ENCODE data around the gene PAF1.

The PAF1 gene

DNA sequence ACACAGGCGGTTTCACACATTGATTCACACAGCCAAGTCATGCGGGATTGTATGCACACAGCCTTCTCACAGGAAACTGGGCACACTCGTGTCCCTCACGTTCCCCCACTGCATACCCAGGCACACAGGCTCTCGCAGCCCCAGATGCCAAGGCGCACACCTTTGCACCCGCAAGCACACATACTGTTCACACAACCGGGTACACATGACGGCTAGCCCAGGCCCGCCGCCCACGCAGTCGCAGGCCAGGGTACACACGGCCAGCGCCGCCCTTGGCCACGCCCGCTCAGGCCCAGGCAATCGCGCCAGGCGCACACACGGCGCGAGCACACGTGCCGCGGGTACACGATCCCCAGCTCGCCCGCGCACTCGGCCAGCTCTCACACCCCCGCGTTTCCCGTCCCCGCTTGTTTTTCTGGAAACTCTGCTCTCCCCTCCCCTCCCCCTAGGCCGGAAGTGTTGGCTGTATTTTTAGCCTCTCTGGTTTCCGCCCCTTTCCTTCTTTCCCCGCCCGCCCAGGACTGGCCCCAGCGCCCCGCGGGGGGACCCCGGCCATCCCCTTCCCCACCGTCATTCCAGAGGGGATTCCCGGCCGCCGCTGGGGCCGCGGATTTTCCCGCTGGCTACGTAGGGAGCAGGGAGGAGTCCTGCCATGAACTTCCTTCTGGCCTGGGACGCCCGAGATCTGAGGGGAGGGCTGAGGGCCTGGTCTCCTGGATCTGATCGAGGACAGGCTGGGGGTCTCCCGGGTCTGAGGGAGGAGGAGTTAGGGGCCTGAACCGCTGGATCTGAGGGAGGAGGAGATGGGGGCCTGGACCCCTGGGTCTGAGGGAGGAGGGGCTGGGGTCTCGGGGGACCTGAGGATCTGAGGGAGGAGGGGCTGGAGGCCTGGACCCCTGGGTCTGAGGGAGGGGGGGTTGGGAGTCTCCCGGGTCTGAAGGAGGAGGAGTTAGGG is 11.7 kb upstream of the PAF1 start:
- Histone ChIP-seq H3K9ac (ENCODE audit: low read length) (peak overlapping the region; percentile 86), H3K4me3 (ENCODE audit: low read depth in 1 of 2, low read length in 2 of 2) (peak overlapping the region; percentile 42 to 73), H3K27me3 (ENCODE audit: control insufficient read depth in 1 of 2, insufficient read depth in 2 of 2, low read length in 2 of 2) (no peaks in the 10 kb centered on the region), H3K9me3 (ENCODE audit: low read length) (no peaks in the 10 kb centered on the region), H3K27ac (ENCODE audit: low read depth, low read length) (peak overlapping the region; percentile 99), H3K36me3 (ENCODE audit: insufficient read depth, low read length) (peaks cover 4% of the 10 kb centered on the region), H3K4me1 (ENCODE audit: insufficient read depth, low read length) (peaks cover 43% of the 10 kb centered on the region)

DNA sequence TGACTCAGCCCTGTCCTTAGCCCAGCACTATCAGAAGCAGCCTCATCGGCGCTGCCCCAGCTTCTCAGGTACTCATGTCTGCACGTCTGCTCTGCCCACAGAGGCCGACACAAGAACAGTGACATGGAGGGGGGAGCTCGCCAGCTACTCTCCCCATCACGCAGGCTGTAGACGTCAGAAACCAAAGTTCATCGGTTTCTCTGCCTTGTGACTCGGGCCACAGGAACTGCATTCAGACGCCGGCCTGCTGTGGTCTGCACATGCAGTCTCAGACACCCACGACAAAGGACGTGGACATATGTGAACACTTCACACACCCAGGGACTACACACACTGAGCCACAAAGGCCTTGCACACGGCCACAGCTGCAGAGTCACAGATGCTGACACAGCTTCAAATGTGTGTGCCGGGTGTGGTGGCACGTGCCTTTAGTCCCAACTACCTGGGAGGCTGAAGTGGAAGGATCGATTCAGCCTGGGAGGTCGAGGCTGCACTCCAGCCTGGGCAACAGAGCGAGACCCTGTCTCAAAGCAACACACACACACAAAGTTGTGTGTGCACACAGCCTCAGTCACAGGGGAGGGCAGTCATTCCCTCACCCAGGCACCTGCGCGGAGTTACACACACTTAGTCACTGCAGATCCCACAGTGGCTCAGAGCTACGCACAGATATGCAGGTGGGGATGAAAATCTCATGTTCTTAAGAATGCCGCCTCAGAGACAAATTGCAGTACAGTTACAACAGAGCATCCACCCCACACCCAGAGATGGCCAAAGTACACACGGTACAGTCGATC is 10.8 kb upstream of the PAF1 start:
- H3K4me3 ChIP-seq (ENCODE audit: low read depth in 1 of 2, low read length in 2 of 2) = peak overlapping the region in 1 of 2 donors; percentile 39
- H3K36me3 ChIP-seq (ENCODE audit: insufficient read depth, low read length) = no peaks in the 10 kb centered on the region
- peak overlapping the region; percentile 99 for H3K27ac ChIP-seq (ENCODE audit: low read depth, low read length)
- H3K9ac ChIP-seq (ENCODE audit: low read length) = peak overlapping the region; percentile 30
- no peaks in the 10 kb centered on the region for H3K27me3 ChIP-seq (ENCODE audit: control insufficient read depth in 1 of 2, insufficient read depth in 2 of 2, low read length in 2 of 2)
- H3K4me1 ChIP-seq (ENCODE audit: insufficient read depth, low read length) = peaks cover 50% of the 10 kb centered on the region
- no peaks in the 10 kb centered on the region for H3K9me3 ChIP-seq (ENCODE audit: low read length)

DNA sequence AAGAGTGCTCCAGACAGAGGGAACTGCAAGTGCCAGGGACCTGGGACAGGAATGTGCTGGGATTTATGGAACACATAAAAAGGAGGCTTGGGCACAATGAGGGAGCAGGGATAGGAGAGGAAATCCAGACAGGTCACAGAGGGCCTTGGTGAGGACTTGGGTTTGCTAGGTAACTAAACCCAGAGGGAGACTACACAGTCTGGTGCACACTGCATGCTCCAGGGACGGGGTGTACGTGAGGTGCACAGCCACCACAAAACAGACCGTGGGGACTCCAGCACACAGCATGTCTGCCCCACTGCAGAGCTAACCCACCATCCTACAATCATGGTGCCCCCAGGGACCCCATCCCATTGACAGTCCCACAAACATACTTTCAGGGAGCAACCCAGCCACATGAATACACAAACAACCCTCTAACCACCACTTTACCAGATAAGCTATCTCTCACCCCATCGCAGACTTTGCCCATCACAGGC is 10.2 kb upstream of the PAF1 start:
- H3K36me3 ChIP-seq (ENCODE audit: insufficient read depth, low read length) = no peaks in the 10 kb centered on the region
- no peaks in the 10 kb centered on the region for H3K9me3 ChIP-seq (ENCODE audit: low read length)
- peaks cover 47% of the 10 kb centered on the region for H3K4me1 ChIP-seq (ENCODE audit: insufficient read depth, low read length)
- peak overlapping the region; percentile 99 for H3K27ac ChIP-seq (ENCODE audit: low read depth, low read length)
- H3K9ac ChIP-seq (ENCODE audit: low read length) = no peak overlapping the region
- H3K4me3 ChIP-seq (ENCODE audit: low read depth in 1 of 2, low read length in 2 of 2) = no peak overlapping the region
- H3K27me3 ChIP-seq (ENCODE audit: control insufficient read depth in 1 of 2, insufficient read depth in 2 of 2, low read length in 2 of 2) = no peaks in the 10 kb centered on the region

DNA sequence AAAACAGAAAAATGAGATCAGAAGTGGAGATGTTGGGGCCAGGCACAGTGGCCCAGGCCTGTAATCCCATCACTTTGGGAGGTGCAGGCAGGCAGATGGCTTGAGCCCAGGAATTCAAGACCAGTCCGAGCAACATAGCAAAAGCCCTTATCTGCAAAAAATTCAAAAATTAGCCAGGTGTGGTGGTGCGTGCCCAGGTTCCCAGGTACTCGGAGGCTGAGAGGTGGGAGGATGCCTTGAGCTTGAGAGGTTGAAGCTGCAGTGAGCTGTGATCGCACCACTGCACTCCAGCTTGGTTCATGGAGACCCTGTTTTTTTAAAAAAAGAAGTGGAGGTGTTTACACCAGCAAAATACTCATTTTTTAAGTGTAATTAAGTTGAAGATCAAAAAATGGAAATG is 9.2 kb upstream of the PAF1 start:
- H3K4me1 ChIP-seq (ENCODE audit: insufficient read depth, low read length) = peaks cover 40% of the 10 kb centered on the region

DNA sequence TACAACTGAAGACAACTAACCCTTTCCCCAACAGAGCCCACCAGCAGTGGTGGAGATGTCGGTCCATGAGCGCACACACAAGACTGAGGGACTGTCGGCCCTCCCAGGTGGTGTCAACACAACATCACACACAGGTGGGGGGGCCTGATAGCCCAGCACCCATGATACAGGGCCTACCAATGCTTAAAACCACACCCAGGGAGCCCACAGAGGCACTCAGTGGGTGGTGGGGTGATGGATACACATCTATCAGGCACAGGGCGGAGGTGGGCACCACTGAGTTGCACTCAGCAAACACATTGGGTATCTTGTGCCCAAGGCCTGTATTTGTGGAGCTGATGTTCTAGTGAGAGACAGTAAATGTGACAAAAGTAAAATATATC is 8.8 kb upstream of the PAF1 start:
- H3K4me1 ChIP-seq (ENCODE audit: insufficient read depth, low read length) = peaks cover 40% of the 10 kb centered on the region
- H3K27ac ChIP-seq (ENCODE audit: low read depth, low read length) = no peak overlapping the region
- H3K9ac ChIP-seq (ENCODE audit: low read length) = no peak overlapping the region
- no peak overlapping the region for H3K4me3 ChIP-seq (ENCODE audit: low read depth in 1 of 2, low read length in 2 of 2)
- H3K27me3 ChIP-seq (ENCODE audit: control insufficient read depth in 1 of 2, insufficient read depth in 2 of 2, low read length in 2 of 2) = no peaks in the 10 kb centered on the region
- no peaks in the 10 kb centered on the region for H3K9me3 ChIP-seq (ENCODE audit: low read length)
- peaks cover 7% of the 10 kb centered on the region for H3K36me3 ChIP-seq (ENCODE audit: insufficient read depth, low read length)

More for the DNA sequence above, 9.2 kb upstream of the PAF1 start:
- Histone ChIP-seq H3K9ac (ENCODE audit: low read length) (no peak overlapping the region), H3K36me3 (ENCODE audit: insufficient read depth, low read length) (peaks cover 4% of the 10 kb centered on the region), H3K4me3 (ENCODE audit: low read depth in 1 of 2, low read length in 2 of 2) (no peak overlapping the region), H3K27me3 (ENCODE audit: control insufficient read depth in 1 of 2, insufficient read depth in 2 of 2, low read length in 2 of 2) (no peaks in the 10 kb centered on the region), H3K27ac (ENCODE audit: low read depth, low read length) (no peak overlapping the region), H3K9me3 (ENCODE audit: low read length) (no peaks in the 10 kb centered on the region)

DNA sequence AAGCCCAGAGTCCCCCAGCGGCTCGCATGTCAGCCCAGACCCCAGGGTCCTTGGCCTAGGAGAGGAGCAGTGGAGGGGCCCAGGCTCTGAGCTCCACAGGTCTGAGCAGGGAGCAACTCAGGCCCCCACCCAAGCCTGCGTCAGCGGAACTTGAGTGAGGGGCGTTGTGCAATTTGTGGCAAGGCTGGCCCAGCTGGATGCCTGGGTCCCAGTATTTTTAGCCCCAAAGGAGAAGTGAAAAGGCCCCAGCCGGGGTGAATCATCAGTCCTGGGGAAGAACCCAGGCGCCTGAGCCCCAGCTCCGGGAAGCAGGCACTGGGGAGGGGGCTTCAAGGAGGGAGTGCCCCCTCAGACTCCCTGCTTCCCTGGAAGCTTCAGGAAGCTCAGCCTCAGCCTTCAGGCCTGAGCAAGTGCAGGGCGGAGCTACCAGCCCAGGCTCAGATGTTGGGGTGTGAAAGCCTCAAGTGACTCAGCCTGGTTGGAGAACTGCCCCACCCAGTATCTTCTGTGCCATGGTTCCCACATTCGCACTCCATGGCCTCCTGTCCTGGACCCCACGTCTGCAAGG is 7.5 kb upstream of the PAF1 start:
- Histone ChIP-seq H3K9ac (ENCODE audit: low read length) (peak overlapping the region; percentile 34), H3K4me1 (ENCODE audit: insufficient read depth, low read length) (peaks cover 36% of the 10 kb centered on the region), H3K27ac (ENCODE audit: low read depth, low read length) (peak overlapping the region; percentile 64), H3K9me3 (ENCODE audit: low read length) (no peaks in the 10 kb centered on the region), H3K4me3 (ENCODE audit: low read depth in 1 of 2, low read length in 2 of 2) (no peak overlapping the region), H3K27me3 (ENCODE audit: control insufficient read depth in 1 of 2, insufficient read depth in 2 of 2, low read length in 2 of 2) (no peaks in the 10 kb centered on the region), H3K36me3 (ENCODE audit: insufficient read depth, low read length) (peaks cover 16% of the 10 kb centered on the region)

DNA sequence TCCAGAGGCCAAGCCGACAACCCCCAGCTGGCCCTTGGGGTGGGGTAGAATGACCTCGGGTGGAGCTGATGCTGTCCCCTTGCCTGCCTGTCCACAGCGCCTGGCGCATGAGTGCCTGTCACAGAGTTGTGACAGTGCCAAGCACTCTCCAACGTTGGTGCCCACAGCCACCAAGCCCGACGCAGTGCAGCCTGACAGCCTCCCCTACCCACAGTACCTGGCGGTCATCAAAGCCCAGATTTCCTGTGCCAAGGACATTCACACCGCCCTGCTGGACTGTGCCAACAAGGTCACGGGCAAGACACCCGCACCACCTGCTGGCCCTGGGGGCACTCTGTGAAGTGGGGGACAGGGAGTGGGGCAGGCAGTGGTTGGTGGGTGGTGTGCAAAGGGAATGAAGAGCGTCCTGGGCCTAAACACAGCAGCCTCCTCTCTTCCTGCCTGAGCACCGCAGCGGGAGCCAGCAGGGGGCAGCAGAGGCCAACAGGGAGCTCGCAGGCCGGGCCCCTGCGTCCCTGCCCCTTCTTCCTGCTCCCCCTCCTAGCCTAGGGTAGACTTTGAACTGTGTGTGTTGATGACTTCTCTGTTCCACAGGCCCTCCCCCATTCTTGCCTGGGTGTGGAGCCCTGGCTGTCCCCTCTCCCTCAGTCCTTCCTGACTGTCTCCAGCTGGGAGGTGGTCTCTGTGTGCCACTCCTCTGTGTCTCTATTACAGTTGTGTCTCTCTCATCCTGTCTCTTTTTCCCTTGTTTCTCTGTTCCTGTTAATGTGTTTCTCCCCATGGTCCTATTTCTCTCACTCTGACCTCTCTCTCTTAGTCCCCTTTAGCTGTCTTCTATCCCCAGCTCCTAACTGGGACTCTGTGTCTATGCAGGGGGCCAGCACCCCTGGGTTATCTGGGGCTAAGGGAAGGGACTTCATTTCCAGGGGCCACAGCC is 6.7 kb upstream of the PAF1 start:
- Histone ChIP-seq H3K27me3 (ENCODE audit: control insufficient read depth in 1 of 2, insufficient read depth in 2 of 2, low read length in 2 of 2) (no peaks in the 10 kb centered on the region), H3K4me1 (ENCODE audit: insufficient read depth, low read length) (peaks cover 36% of the 10 kb centered on the region), H3K27ac (ENCODE audit: low read depth, low read length) (peak overlapping the region; percentile 64), H3K9me3 (ENCODE audit: low read length) (no peaks in the 10 kb centered on the region), H3K4me3 (ENCODE audit: low read depth in 1 of 2, low read length in 2 of 2) (no peak overlapping the region), H3K9ac (ENCODE audit: low read length) (peak overlapping the region; percentile 34), H3K36me3 (ENCODE audit: insufficient read depth, low read length) (peaks cover 19% of the 10 kb centered on the region)

DNA sequence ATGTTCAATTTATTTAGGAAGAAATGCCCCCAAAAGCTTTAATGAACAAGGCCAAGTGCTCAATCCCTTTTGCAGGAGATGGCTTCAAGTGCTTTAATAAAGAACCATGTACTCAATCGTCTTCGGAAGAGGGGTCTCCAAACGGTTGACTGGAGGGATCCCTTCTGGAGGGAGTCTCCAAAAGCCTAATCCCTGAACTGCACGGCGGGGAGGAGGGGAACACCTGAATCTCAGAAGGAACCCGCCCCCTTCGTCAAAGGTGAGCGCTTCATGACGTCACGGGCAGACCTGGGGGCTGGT is 505 bp downstream of the PAF1 start:
- H3K27me3 ChIP-seq (ENCODE audit: control insufficient read depth in 1 of 2, insufficient read depth in 2 of 2, low read length in 2 of 2) = no peaks in the 10 kb centered on the region
- H3K9me3 ChIP-seq (ENCODE audit: low read length) = no peaks in the 10 kb centered on the region
- H3K9ac ChIP-seq (ENCODE audit: low read length) = peak overlapping the region; percentile 83
- peak overlapping the region; percentile 81 to 95 for H3K4me3 ChIP-seq (ENCODE audit: low read depth in 1 of 2, low read length in 2 of 2)
- H3K4me1 ChIP-seq (ENCODE audit: insufficient read depth, low read length) = peaks cover 19% of the 10 kb centered on the region
- peaks cover 57% of the 10 kb centered on the region for H3K36me3 ChIP-seq (ENCODE audit: insufficient read depth, low read length)
- H3K27ac ChIP-seq (ENCODE audit: low read depth, low read length) = peak overlapping the region; percentile 98

DNA sequence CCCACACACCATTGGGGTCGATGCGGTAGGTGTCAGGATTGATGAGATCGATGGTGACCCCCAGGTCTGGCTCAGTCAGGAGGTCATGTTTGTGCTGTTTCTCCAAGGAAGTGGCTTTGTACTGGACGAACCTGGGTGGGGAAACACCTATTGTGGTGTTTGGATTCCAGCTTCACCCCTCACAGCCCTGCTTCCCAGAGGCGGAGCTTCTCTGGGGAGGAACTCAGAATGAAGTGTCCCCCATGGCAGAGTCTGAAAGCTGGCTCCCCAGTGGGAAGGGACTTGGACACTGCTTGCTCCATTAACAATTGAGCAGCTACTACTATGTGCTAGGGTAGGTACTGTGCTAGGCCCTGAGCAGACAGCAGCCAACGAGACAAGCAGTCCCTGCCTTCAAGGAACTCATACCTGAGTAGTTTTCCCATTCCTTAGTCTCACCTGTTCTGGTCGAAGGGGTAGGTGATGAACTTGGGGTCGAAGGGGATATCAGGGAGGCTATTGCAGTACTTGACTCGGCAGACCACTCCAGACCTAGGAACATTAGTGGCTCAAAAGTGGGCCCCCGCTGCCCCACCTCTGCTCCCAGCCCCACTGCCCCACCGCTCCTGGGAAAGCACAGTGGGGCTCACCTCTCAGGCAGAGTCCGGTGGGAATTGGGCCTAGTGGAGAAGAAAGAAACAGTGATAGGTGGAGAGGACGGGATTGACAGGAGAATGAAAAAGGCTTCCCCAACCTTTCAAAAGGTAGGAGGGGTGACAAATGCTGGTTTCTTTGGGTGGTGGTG is 1.1 kb downstream of the PAF1 start:
- Histone ChIP-seq H3K9ac (ENCODE audit: low read length) (peak overlapping the region; percentile 83), H3K27ac (ENCODE audit: low read depth, low read length) (peak overlapping the region; percentile 98), H3K4me3 (ENCODE audit: low read depth in 1 of 2, low read length in 2 of 2) (peak overlapping the region; percentile 81 to 95), H3K27me3 (ENCODE audit: control insufficient read depth in 1 of 2, insufficient read depth in 2 of 2, low read length in 2 of 2) (no peaks in the 10 kb centered on the region), H3K36me3 (ENCODE audit: insufficient read depth, low read length) (peaks cover 57% of the 10 kb centered on the region), H3K4me1 (ENCODE audit: insufficient read depth, low read length) (peaks cover 19% of the 10 kb centered on the region), H3K9me3 (ENCODE audit: low read length) (no peaks in the 10 kb centered on the region)

DNA sequence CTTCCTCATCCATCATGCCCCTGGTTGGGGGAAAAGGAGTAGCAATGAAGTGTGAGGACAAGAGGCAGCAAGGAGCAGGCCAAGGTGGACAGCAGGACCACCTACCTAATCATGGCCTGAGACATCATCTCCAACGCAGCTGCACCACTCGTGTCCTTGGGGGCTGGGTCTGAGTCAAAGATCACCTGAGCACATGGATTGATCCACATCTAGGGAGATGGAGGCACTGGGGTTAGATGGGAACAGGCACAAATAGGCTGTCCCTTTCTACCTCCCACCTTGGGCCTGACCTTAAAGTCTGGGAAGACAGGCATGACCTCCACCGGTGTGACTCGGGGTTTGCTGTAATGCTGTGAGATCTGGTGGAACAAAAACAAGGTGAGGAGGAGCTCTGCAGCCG is 2.2 kb downstream of the PAF1 start:
- Histone ChIP-seq H3K27ac (ENCODE audit: low read depth, low read length) (no peak overlapping the region), H3K36me3 (ENCODE audit: insufficient read depth, low read length) (peaks cover 53% of the 10 kb centered on the region), H3K4me1 (ENCODE audit: insufficient read depth, low read length) (peaks cover 19% of the 10 kb centered on the region), H3K9ac (ENCODE audit: low read length) (no peak overlapping the region), H3K4me3 (ENCODE audit: low read depth in 1 of 2, low read length in 2 of 2) (no peak overlapping the region), H3K27me3 (ENCODE audit: control insufficient read depth in 1 of 2, insufficient read depth in 2 of 2, low read length in 2 of 2) (no peaks in the 10 kb centered on the region), H3K9me3 (ENCODE audit: low read length) (no peaks in the 10 kb centered on the region)

Data from muscle layer of colon (tissue), 2 donors.